Keratinocyte (primary cell): ENCODE data around the gene SPRYD3.

Experiments used
- EZH2 ChIP-seq: IDR thresholded peaks from one replicate; pipeline ENCODE4 v1.6.1; 2012; ENCODE audit warnings: inconsistent platforms, mild to moderate bottlenecking, low read length, moderate library complexity
- TF ChIP-seq, protein P1 (sequence below), 3 experiments: IDR thresholded peaks in 1 of 3; conservative IDR thresholded peaks in 1 of 3; optimal IDR thresholded peaks in 1 of 3; 2 replicates in 2 of 3; 3 replicates in 1 of 3; pipeline versions ENCODE3 to v1.5.1; 2011; ENCODE audit warnings: low read length in 3 of 3, mild to moderate bottlenecking in 3 of 3, moderate library complexity in 2 of 3, control low read depth in 1 of 3, inconsistent platforms in 1 of 3; ENCODE audit not compliant: insufficient read depth in 2 of 3; ENCODE audit errors: extremely low read depth in 1 of 3

GRCh38 chr12:53107122-53107521, 27.9 kb upstream of the SPRYD3 start:
- TF ChIP-seq, protein P1, sequence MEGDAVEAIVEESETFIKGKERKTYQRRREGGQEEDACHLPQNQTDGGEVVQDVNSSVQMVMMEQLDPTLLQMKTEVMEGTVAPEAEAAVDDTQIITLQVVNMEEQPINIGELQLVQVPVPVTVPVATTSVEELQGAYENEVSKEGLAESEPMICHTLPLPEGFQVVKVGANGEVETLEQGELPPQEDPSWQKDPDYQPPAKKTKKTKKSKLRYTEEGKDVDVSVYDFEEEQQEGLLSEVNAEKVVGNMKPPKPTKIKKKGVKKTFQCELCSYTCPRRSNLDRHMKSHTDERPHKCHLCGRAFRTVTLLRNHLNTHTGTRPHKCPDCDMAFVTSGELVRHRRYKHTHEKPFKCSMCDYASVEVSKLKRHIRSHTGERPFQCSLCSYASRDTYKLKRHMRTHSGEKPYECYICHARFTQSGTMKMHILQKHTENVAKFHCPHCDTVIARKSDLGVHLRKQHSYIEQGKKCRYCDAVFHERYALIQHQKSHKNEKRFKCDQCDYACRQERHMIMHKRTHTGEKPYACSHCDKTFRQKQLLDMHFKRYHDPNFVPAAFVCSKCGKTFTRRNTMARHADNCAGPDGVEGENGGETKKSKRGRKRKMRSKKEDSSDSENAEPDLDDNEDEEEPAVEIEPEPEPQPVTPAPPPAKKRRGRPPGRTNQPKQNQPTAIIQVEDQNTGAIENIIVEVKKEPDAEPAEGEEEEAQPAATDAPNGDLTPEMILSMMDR (optimal IDR thresholded peaks at IDR 0.05 in 1 of 3, IDR thresholded peaks at IDR 0.05 in 1 of 3, conservative IDR thresholded peaks at IDR 0.05 in 1 of 3; ENCODE audit: extremely low read depth in 1 of 3, insufficient read depth in 2 of 3, low read length in 3 of 3): no peak
- no peak for TF ChIP-seq EZH2
